ENCODE data around the gene CBX1.
"Not testable (repeated sequence)": the region's sequence is repeated elsewhere in the genome, so short reads cannot be mapped to it uniquely, and the experiment has no call there.

GRCh38 chr17:48072811-48073210 is 28.5 kb downstream of the CBX1 start:
- TF ChIP-seq CTCF (conservative IDR thresholded peaks at IDR 0.05; ENCODE audit: low read depth in 2 of 2); REST (IDR thresholded peaks at IDR 0.05; ENCODE audit: unreplicated experiment); EZH2phosphoT487 (IDR thresholded peaks at IDR 0.05; ENCODE audit: unreplicated experiment); POLR2AphosphoS5 (IDR thresholded peaks at IDR 0.05; ENCODE audit: low read depth); CREB1 (CRISPR knock-in tag; IDR thresholded peaks at IDR 0.05; ENCODE audit: low read depth); EZH2 (IDR thresholded peaks at IDR 0.05; ENCODE audit: low read depth, unreplicated experiment); JUNB (IDR thresholded peaks at IDR 0.05; ENCODE audit: unreplicated experiment); ETS1 (IDR thresholded peaks at IDR 0.05); ZNF114 (CRISPR knock-in tag; IDR thresholded peaks at IDR 0.05); NANOG (IDR thresholded peaks at IDR 0.05; ENCODE audit: borderline replicate concordance); ZNF331 (CRISPR knock-in tag; IDR thresholded peaks at IDR 0.05; ENCODE audit: low read depth); STAT1 (IDR thresholded peaks at IDR 0.05; ENCODE audit: unreplicated experiment): not testable (repeated sequence)

Measured in GM23338 (cell line).